ENCODE measurements around the gene COPZ2. TPM values are rescaled to one million over a fixed set of nuclear protein-coding genes. Genes with fewer than 3 reads are reported as not detected.

The COPZ2 gene
- total RNA-seq, 1 donor from 2014 or later = 8.0 TPM

GRCh38 chr17:48062273-48062672 is 24.7 kb upstream of the COPZ2 start:
- TF ChIP-seq, protein P1, sequence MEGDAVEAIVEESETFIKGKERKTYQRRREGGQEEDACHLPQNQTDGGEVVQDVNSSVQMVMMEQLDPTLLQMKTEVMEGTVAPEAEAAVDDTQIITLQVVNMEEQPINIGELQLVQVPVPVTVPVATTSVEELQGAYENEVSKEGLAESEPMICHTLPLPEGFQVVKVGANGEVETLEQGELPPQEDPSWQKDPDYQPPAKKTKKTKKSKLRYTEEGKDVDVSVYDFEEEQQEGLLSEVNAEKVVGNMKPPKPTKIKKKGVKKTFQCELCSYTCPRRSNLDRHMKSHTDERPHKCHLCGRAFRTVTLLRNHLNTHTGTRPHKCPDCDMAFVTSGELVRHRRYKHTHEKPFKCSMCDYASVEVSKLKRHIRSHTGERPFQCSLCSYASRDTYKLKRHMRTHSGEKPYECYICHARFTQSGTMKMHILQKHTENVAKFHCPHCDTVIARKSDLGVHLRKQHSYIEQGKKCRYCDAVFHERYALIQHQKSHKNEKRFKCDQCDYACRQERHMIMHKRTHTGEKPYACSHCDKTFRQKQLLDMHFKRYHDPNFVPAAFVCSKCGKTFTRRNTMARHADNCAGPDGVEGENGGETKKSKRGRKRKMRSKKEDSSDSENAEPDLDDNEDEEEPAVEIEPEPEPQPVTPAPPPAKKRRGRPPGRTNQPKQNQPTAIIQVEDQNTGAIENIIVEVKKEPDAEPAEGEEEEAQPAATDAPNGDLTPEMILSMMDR (conservative IDR thresholded peaks at IDR 0.05; ENCODE audit: low read depth, low read length) = no peak
- no peak for DNase-seq (ENCODE audit: low read depth)
- H3K4me3 ChIP-seq (ENCODE audit: low read depth, low read length) = no peak overlapping the region

GRCh38 chr17:48060249-48060648 is 22.7 kb upstream of the COPZ2 start:
- H3K4me3 ChIP-seq (ENCODE audit: low read depth, low read length) = no peak overlapping the region
- TF ChIP-seq, protein P1 (conservative IDR thresholded peaks at IDR 0.05; ENCODE audit: low read depth, low read length) = no peak
- DNase-seq (ENCODE audit: low read depth) = no peak

DNA sequence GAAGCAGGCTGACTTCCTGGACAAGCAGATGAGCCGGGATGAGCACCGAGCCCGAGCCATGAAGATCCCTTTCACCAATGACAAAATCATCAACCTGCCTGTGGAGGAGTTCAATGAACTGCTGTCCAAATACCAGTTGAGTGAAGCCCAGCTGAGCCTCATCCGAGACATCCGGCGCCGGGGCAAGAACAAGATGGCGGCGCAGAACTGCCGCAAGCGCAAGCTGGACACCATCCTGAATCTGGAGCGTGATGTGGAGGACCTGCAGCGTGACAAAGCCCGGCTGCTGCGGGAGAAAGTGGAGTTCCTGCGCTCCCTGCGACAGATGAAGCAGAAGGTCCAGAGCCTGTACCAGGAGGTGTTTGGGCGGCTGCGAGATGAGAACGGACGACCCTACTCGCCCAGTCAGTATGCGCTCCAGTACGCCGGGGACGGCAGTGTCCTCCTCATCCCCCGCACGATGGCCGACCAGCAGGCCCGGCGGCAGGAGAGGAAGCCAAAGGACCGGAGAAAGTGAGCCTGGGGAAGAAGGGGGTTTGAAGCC is 21.6 kb upstream of the COPZ2 start:
- DNase-seq (ENCODE audit: low read depth) = no peak
- TF ChIP-seq, protein P1 (conservative IDR thresholded peaks at IDR 0.05; ENCODE audit: low read depth, low read length) = no peak

DNA sequence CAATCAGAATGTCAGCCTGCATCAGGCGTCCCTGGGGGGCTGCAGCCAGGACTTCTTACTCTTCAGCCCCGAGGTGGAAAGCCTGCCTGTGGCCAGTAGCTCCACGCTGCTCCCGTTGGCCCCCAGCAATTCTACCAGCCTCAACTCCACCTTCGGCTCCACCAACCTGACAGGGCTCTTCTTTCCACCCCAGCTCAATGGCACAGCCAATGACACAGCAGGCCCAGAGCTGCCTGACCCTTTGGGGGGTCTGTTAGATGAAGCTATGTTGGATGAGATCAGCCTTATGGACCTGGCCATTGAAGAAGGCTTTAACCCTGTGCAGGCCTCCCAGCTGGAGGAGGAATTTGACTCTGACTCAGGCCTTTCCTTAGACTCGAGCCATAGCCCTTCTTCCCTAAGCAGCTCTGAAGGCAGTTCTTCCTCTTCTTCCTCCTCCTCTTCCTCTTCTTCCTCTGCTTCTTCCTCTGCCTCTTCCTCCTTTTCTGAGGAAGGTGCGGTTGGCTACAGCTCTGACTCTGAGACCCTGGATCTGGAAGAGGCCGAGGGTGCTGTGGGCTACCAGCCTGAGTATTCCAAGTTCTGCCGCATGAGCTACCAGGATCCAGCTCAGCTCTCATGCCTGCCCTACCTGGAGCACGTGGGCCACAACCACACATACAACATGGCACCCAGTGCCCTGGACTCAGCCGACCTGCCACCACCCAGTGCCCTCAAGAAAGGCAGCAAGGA is 21.0 kb upstream of the COPZ2 start:
- DNase-seq (ENCODE audit: low read depth) = no peak
- TF ChIP-seq, protein P1 (conservative IDR thresholded peaks at IDR 0.05; ENCODE audit: low read depth, low read length) = no peak

More for the DNA sequence above, 21.6 kb upstream of the COPZ2 start:
- H3K4me3 ChIP-seq (ENCODE audit: low read depth, low read length) = no peak overlapping the region

GRCh38 chr17:48057626-48058025 is 20.0 kb upstream of the COPZ2 start:
- no peak overlapping the region for H3K4me3 ChIP-seq (ENCODE audit: low read depth, low read length)
- no peak for DNase-seq (ENCODE audit: low read depth)
- TF ChIP-seq, protein P1 (conservative IDR thresholded peaks at IDR 0.05; ENCODE audit: low read depth, low read length) = no peak

More for the DNA sequence above, 21.0 kb upstream of the COPZ2 start:
- H3K4me3 ChIP-seq (ENCODE audit: low read depth, low read length) = no peak overlapping the region

DNA sequence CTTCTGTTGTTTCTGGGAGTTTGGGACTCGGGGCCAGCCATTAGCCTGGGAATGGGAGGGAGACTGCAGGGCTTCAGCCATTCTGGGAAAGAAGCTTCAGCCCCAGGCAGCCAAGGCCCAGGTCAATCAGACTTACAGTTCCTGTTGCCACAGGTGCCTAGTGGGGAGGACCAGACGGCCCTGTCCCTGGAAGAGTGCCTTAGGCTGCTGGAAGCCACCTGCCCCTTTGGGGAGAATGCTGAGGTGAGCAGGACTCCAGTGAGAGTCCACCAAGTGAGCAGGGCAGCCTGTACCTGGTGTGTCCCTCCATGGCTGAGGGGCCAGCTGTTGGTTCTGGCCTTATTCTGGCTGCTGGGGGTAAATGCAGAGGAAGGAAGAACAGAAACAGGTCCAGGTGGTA is 19.3 kb upstream of the COPZ2 start:
- H3K4me3 ChIP-seq (ENCODE audit: low read depth, low read length) = no peak overlapping the region
- TF ChIP-seq, protein P1 (conservative IDR thresholded peaks at IDR 0.05; ENCODE audit: low read depth, low read length) = no peak
- no peak for DNase-seq (ENCODE audit: low read depth)

Measured in epithelial cell of proximal tubule (primary cell).